CD4-positive, alpha-beta T cell (primary cell): ENCODE measurements around the gene MOCS2. TPM values are rescaled to one million over a fixed set of nuclear protein-coding genes. Genes with fewer than 3 reads are reported as not detected.

Source experiments
- ATAC-seq: fragments of 200-7000 bp; cut with Tn5 transposase; one replicate; pipeline ENCODE4 v1.10.0; 2022; ENCODE audit warnings: mild to moderate bottlenecking; ENCODE audit not compliant: poor library complexity
- CTCF ChIA-PET: fragments of 350-600 bp; sonication (Branson Sonifier 250); formaldehyde crosslinking; loops from one replicate; lab custom pipeline; 2021; ENCODE audit warnings: antibody characterized with exemption, inconsistent platforms; lab: Charles Lee
- POLR2A ChIA-PET: fragments of 350-600 bp; sonication (Branson Sonifier 250); formaldehyde crosslinking; loops from one replicate; lab custom pipeline; 2021; ENCODE audit warnings: antibody characterized with exemption, inconsistent platforms; lab: Charles Lee
- DNase-seq, 14 experiments: peaks; one replicate each; pipeline ENCODE4 v3.0.0-alpha.2; 2013 to 2020; ENCODE audit warnings: mixed read lengths in 2 of 14
- H3K27ac ChIP-seq, 2 donors: one replicate each; pipeline versions ENCODE4 v1.5.1 to v1.7.0; 2013; ENCODE audit warnings: low read length in 2 of 2, low read depth in 1 of 2, mild to moderate bottlenecking in 1 of 2
- H3K27me3 ChIP-seq, 2 experiments: 1 replicate in 1 of 2; 2 replicates in 1 of 2; pipeline versions ENCODE4 v1.6.1 to v1.7.0; 2013; ENCODE audit warnings: low read length in 2 of 2, control low read depth in 1 of 2, mild to moderate bottlenecking in 1 of 2, moderate library complexity in 1 of 2; ENCODE audit not compliant: insufficient read depth in 2 of 2, control insufficient read depth in 1 of 2
- H3K36me3 ChIP-seq: one replicate; pipeline ENCODE4 v1.6.1; 2013; ENCODE audit warnings: low read length, control low read depth; ENCODE audit not compliant: insufficient read depth
- H3K4me1 ChIP-seq: one replicate; pipeline ENCODE4 v1.6.1; 2013; ENCODE audit warnings: low read length, control low read depth; ENCODE audit not compliant: insufficient read depth
- H3K4me3 ChIP-seq: one replicate; pipeline ENCODE4 v1.5.1; 2013; ENCODE audit warnings: mild to moderate bottlenecking, low read length, moderate library complexity
- H3K9me3 ChIP-seq, 2 experiments: 1 replicate in 1 of 2; 2 replicates in 1 of 2; pipeline versions ENCODE4 v1.6.1 to v1.7.0; 2013; ENCODE audit warnings: low read length in 2 of 2, mild to moderate bottlenecking in 2 of 2, control low read depth in 1 of 2, moderate library complexity in 1 of 2; ENCODE audit not compliant: control insufficient read depth in 1 of 2, insufficient read depth in 1 of 2
- H3K27ac Mint-ChIP-seq: one replicate; pipeline ENCODE4 v1.8.0; 2020; ENCODE audit warnings: mixed read lengths
- H3K27me3 Mint-ChIP-seq: one replicate; pipeline ENCODE4 v1.8.0; 2021; ENCODE audit warnings: mixed read lengths
- H3K36me3 Mint-ChIP-seq: one replicate; pipeline ENCODE4 v1.8.0; 2021; ENCODE audit warnings: low read depth, mixed read lengths
- H3K4me1 Mint-ChIP-seq: one replicate; pipeline ENCODE4 v1.8.0; 2021; ENCODE audit warnings: low read depth, mixed read lengths
- H3K4me3 Mint-ChIP-seq: one replicate; pipeline ENCODE4 v1.8.0; 2020; ENCODE audit warnings: mild to moderate bottlenecking, mixed read lengths
- H3K9me3 Mint-ChIP-seq: one replicate; pipeline ENCODE4 v1.8.0; 2020; ENCODE audit warnings: mixed read lengths
- intact Hi-C, 2 experiments: fragments of 100-400 bp; cut with DNase I in 1 of 2; cut with micrococcal nuclease in 1 of 2; formaldehyde crosslinking; loops; one replicate each; pipeline versions ENCODE4 v1.15.1 to v1.9.0; 2023 to 2025; cut with DNase I, micrococcal nuclease
- total RNA-seq, 174 experiments: library from RNA in 2 of 174; stranded (reverse) in 2 of 174; gene quantifications; one replicate each; pipeline ENCODE4 v1.2.3 and lab custom pipeline; 2021 to 2026
- TF ChIP-seq, protein P1 (sequence below): fragments of 200-600 bp; IDR thresholded peaks from one replicate; pipeline ENCODE4 v1.8.0; 2022; ENCODE audit warnings: antibody characterized with exemption, mild to moderate bottlenecking

MOCS2 gene
- total RNA-seq, 2 experiments from 2014 or later = 19.5 to 20.4 TPM

DNA sequence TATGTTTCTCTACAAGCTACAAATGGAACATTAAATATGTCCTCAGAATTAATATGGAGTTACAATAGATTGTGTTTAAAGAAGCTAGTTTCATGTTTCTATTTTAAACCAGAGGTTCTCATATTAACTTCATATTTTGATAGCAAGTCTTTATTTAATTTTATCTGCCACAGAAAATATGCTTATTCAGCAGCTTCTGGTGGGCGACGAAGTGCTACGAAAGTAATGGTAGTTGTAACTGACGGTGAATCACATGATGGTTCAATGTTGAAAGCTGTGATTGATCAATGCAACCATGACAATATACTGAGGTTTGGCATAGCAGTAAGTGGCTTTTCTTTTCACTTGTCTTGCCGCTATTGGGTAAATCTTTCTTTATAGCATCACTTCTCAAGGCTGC is 54.2 kb downstream of the MOCS2 start:
- H3K27me3 ChIP-seq = peaks cover 0 to 1% of the 10 kb centered on the region in 2 experiments
- H3K27ac Mint-ChIP-seq = no peak overlapping the region
- H3K9me3 Mint-ChIP-seq = no peaks in the 10 kb centered on the region
- peaks cover 4% of the 10 kb centered on the region for H3K27me3 Mint-ChIP-seq
- no peaks in the 10 kb centered on the region for H3K36me3 ChIP-seq
- H3K27ac ChIP-seq = no peak overlapping the region
- ATAC-seq = no peak
- no peaks in the 10 kb centered on the region for H3K36me3 Mint-ChIP-seq
- H3K4me3 Mint-ChIP-seq = no peak overlapping the region
- DNase-seq = no peak
- no peaks in the 10 kb centered on the region for H3K4me1 ChIP-seq
- H3K9me3 ChIP-seq = no peaks in the 10 kb centered on the region
- intact Hi-C loops = no loop called here
- ChIA-PET POLR2A (no interaction called here), CTCF (no interaction called here)
- no peak overlapping the region for H3K4me3 ChIP-seq
- H3K4me1 Mint-ChIP-seq = no peaks in the 10 kb centered on the region
- TF ChIP-seq, protein P1, sequence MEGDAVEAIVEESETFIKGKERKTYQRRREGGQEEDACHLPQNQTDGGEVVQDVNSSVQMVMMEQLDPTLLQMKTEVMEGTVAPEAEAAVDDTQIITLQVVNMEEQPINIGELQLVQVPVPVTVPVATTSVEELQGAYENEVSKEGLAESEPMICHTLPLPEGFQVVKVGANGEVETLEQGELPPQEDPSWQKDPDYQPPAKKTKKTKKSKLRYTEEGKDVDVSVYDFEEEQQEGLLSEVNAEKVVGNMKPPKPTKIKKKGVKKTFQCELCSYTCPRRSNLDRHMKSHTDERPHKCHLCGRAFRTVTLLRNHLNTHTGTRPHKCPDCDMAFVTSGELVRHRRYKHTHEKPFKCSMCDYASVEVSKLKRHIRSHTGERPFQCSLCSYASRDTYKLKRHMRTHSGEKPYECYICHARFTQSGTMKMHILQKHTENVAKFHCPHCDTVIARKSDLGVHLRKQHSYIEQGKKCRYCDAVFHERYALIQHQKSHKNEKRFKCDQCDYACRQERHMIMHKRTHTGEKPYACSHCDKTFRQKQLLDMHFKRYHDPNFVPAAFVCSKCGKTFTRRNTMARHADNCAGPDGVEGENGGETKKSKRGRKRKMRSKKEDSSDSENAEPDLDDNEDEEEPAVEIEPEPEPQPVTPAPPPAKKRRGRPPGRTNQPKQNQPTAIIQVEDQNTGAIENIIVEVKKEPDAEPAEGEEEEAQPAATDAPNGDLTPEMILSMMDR = no peak

DNA sequence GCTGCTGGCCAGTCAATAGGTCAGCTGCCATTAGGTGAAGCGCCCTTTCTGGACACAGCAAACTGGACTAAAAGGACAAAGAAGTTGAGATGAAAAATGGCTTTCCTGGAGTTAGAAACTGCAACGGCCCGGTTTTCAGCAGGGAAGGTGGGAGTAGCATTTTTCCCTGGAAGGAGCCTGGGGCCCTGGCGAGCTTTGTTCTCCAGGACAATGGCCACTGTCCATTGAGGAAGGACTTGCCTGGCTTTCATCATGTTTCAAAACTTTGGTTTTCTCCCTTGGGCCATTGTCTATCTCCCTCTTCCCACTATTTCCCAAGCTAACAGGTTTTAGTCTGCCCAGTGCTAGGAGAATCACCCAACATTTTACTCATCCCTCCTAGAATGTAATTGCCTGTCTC is 56.2 kb downstream of the MOCS2 start:
- Mint-ChIP-seq H3K9me3 (no peaks in the 10 kb centered on the region), H3K4me3 (no peak overlapping the region), H3K36me3 (no peaks in the 10 kb centered on the region), H3K27ac (no peak overlapping the region), H3K4me1 (no peaks in the 10 kb centered on the region), H3K27me3 (no peaks in the 10 kb centered on the region)
- ChIA-PET POLR2A (no interaction called here), CTCF (interaction anchor here (1.4 kb wide), 1 partner anchor 21 kb away, joined by 3 read pairs; no protein-coding TSS in a partner anchor)
- TF ChIP-seq, protein P1 = no peak
- DNase-seq (no peak), ATAC-seq (no peak)
- no peak overlapping the region for H3K4me3 ChIP-seq
- H3K27me3 ChIP-seq = peaks cover 0 to 3% of the 10 kb centered on the region in 2 experiments
- no peaks in the 10 kb centered on the region for H3K36me3 ChIP-seq
- no peaks in the 10 kb centered on the region for H3K9me3 ChIP-seq
- H3K4me1 ChIP-seq = no peaks in the 10 kb centered on the region
- H3K27ac ChIP-seq = no peak overlapping the region
- intact Hi-C loops = no loop called here

DNA sequence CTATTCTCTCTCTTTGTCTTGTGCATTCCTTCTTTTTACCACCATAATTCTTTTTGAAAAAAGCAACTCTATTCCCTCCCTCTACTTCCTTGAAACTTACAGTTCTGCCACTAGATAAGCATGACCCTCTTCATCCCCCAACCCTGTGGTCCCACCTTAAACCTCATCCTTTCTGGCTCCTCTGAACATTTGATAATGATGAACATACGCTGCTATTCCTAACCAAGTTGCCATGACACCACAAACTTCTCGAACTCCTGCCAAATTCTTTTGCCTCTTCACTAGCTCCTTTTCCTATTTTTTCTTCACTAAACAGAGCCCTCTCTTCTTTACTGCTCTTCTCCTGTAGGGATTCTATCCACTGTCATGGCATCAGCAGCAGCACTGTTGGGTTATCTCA is 57.1 kb downstream of the MOCS2 start:
- H3K4me1 ChIP-seq = no peaks in the 10 kb centered on the region
- no peaks in the 10 kb centered on the region for H3K27me3 Mint-ChIP-seq
- intact Hi-C loops = no loop called here
- no peak for ATAC-seq
- H3K9me3 ChIP-seq = no peaks in the 10 kb centered on the region
- no peak overlapping the region for H3K4me3 ChIP-seq
- H3K36me3 ChIP-seq = no peaks in the 10 kb centered on the region
- no peak overlapping the region for H3K27ac ChIP-seq
- TF ChIP-seq, protein P1 = no peak
- H3K4me1 Mint-ChIP-seq = no peaks in the 10 kb centered on the region
- peaks cover 0 to 3% of the 10 kb centered on the region in 2 experiments for H3K27me3 ChIP-seq
- no peaks in the 10 kb centered on the region for H3K36me3 Mint-ChIP-seq
- no peak for DNase-seq
- H3K4me3 Mint-ChIP-seq = no peak overlapping the region
- no peak overlapping the region for H3K27ac Mint-ChIP-seq
- POLR2A ChIA-PET = no interaction called here
- CTCF ChIA-PET = interaction anchor here (1.4 kb wide), 1 partner anchor 20 kb away, joined by 3 read pairs; no protein-coding TSS in a partner anchor
- H3K9me3 Mint-ChIP-seq = no peaks in the 10 kb centered on the region
